HT-29 (cell line): ENCODE data around the gene EPB41L4B. TPM values are rescaled to one million over a fixed set of nuclear protein-coding genes. Genes with fewer than 3 reads are reported as not detected.
"Not testable (repeated sequence)": the region's sequence is repeated elsewhere in the genome, so short reads cannot be mapped to it uniquely, and the experiment has no call there.

Source experiments
- DNase-seq: peaks from one replicate; pipeline ENCODE4 v3.0.0-alpha.2; 2015; ENCODE audit warnings: low spot score
- total RNA-seq: library from RNA; depleted of rRNA; stranded (reverse); fragments of >200 nt; shearing (Covaris generic); gene quantifications from 2 replicates; pipeline ENCODE4 v1.2.3, GENCODE V29; 2014

Gene EPB41L4B
- total RNA-seq, 1 experiment from 2014 or later: 10.1 TPM

DNA sequence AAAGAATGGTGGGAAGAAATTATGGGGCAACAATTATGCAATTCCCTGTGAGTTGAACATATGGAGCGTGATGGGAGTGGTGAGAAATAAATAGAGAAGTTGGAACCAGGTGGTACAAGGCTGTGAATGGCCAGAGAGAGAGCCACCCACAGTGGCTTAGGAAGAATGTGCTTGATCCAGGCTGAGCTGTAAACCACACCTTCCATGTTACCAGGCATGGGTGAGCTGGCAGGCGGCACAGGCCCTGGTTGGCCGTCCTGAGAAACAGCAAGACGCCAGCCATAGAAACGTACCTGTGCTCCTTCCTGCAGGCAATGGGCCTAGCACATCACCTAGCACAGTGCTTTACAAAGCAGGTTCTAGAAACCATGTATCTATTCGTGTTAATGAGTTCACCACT, 74.3 kb downstream of the EPB41L4B start:
- no peak for DNase-seq

- no peak for DNase-seq
Measured at GRCh38 chr9:109245310-109245897, 75.5 kb downstream of the EPB41L4B start.

DNA sequence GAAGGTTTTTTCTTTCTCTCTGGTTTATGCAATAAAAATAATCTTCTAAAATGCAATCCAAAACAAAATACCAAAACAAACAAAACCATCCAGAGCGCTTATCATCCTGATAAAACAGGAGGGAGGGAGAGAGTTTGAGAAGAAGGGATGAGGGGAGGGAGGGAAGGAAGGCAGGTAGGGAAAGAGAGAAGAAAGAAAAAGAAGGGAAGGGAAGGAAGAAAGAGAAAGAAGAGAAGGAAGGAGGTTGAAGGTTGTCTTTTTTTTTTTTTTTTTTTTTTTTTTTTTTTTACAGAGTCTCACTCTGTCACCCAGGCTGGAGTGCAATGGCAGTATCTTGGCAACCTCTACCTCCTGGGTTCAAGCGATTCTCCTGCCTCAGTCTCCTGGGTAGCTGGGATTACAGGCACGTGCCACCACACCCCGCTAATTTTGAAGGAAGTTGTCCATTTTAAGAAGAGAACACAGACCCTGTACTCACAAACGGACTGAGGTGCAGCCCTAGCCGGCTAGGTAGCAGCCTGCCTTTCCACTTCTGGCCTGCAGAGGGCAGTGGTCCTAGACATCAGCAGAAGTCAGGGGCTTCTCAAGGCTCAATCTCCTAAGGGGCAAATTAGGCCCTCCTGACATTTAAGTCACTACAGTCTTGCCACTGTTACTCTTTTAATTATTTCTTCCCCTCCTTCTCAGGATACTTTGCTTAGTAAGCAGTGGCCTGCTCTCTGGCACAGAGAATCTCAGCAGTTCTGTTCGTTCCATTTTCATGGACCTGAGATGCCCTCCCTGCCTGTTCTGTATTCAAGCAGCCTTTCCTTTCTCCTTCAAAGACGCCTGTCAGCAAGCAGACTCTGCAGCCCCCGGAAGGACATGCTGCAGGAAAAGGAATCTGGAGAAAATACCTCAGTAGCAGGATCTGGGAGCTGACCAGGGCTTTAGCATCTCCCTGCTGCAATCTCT, 76.4 kb downstream of the EPB41L4B start:
- peak; percentile 83 for DNase-seq

GRCh38 chr9:109242741-109243140, 78.1 kb downstream of the EPB41L4B start:
- no peak for DNase-seq

DNA sequence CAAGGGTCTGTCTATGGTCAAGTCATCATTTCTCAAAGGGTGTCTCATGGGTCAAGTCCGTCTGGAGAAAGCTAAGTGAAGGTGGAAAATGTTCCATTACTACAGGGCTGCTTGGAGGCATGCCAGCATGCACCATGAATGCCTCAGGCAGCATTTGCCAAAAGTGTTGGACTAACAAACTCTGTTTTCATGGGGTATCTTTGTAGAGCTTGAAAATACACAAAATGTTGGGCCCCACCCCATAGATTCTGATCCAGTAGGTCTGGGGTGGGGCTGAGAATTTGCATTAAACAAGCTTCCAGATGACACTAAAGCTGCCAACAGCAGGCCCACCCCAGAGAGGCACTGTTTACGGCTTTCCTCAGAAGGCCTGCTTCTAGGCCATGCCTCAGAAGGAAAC, 78.8 kb downstream of the EPB41L4B start:
- DNase-seq: no peak

- DNase-seq: no peak
Measured at GRCh38 chr9:109241207-109241606, 79.7 kb downstream of the EPB41L4B start.

DNA sequence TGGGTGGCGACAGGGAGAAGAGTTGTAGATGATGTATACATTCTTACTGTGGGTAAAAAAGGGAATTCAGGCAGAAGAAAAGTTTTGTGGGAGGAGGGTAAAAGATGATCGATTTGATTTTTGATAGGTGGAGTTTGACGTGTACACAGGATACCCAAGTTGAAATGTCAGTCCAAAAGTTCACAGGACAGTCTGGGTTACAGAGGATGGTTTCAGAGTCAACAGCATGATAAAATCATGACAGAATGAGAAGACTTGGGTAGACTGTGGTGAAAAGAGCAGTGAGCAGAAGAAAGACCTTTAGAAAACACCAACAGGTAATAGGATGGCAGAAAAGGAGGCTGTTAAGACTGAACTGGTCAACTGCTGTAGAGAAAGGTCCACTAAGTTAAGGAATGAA, 81.6 kb downstream of the EPB41L4B start:
- DNase-seq: no peak

DNA sequence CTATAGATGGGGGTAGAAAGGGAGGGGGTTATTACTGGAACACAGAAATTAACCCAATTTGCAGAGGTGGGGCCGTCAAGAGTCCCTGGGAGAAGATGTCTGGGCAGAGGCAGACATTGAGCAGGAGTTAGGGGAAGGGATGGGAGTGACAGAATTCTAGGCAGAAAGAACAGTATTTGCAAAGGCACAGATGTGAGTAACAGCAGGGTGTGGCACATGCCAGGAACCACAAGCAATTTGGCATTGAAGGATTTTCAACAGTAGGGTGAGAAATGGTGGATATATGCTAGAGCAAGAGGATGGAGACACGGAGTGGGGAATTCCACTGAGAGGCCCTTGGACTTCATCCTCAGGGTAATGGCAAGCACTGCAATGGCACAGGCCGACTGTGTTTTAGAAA, 82.2 kb downstream of the EPB41L4B start:
- no peak for DNase-seq

GRCh38 chr9:109238125-109238524, 82.7 kb downstream of the EPB41L4B start:
- DNase-seq: no peak

GRCh38 chr9:109232449-109233237, 88.2 kb downstream of the EPB41L4B start:
- no peak for DNase-seq

- no peak for DNase-seq
Measured at GRCh38 chr9:109231593-109231992, 89.3 kb downstream of the EPB41L4B start.

DNA sequence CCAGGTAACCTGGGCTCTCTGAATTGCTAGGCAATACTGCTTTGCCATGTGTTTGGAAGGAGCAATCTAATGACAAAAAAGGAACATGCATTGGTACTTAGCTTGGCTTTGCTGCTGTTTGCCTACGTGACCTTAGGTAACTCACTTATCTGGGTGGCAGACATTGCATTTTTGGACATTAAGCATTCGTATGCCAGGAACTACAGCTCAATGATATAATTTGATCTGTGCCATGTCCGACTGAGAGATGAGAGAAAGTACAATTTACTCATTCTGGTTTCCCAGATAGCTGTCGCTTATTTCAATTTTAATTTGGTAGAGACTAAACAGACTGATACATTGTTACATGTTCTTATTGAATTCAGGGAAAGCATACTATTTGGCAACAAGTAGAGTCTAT, 90.6 kb downstream of the EPB41L4B start:
- no peak for DNase-seq

- DNase-seq: no peak
Measured at GRCh38 chr9:109229682-109230081, 91.2 kb downstream of the EPB41L4B start.

GRCh38 chr9:109228093-109228642, 92.7 kb downstream of the EPB41L4B start:
- DNase-seq: no peak

- no peak for DNase-seq
Measured at GRCh38 chr9:109225629-109226028, 95.2 kb downstream of the EPB41L4B start.

DNA sequence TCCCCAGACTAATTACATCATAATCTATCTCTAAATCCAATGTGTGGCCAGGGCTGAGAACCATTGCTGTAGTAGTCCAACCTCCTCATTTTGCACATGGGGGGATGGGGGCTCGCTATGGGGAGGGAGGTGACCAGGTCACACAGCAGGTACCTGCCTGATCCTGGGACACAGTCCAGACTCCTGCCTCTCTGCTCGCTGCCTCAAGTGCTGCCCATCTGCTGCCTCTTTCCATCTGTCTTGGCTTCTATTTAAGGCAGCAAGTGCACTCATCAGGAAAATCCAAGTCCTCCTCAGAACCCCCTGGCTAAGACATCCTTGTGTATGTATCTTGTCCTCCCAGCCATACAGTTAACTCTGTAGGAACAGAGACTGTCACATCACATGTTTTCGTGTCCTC, 96.1 kb downstream of the EPB41L4B start:
- no peak for DNase-seq

DNA sequence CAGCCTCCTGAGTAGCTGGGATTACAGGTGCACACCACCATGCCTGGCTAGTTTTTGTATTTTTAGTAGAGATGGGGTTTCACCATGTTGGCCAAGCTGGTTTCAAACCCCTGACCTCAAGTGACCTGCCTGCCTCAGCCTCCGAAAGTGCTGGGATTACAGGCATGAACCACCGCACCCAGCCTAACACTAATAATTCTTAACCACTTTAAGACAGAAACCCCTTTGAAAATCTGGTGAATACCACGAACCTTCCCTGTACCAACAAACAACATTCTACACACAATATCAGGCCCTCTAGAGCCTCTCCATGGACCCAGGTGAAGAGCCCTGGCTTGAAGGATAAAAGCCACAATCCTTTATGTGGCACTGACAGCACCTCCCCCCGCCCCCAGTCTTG, 102.6 kb downstream of the EPB41L4B start:
- not testable (repeated sequence) for DNase-seq

DNA sequence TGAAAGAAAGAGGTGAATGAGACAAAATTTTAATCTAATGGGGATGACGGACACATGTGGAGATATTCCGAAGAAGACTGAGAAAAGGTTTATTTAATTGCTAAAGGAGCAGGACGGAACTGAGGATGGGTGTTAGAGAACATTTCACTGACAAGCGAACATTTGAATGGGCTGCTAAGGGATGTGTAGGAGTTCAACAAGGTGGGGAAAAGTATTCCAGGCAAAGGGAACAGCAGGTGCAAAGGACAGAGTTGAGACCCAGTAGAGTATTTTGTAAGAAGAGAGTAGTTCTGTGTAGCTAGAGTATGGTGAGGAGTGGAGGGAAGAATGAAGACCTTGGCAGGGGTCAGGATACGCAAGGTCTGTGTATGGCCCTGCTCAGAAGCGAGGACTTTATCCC, 106.4 kb downstream of the EPB41L4B start:
- DNase-seq: no peak

DNA sequence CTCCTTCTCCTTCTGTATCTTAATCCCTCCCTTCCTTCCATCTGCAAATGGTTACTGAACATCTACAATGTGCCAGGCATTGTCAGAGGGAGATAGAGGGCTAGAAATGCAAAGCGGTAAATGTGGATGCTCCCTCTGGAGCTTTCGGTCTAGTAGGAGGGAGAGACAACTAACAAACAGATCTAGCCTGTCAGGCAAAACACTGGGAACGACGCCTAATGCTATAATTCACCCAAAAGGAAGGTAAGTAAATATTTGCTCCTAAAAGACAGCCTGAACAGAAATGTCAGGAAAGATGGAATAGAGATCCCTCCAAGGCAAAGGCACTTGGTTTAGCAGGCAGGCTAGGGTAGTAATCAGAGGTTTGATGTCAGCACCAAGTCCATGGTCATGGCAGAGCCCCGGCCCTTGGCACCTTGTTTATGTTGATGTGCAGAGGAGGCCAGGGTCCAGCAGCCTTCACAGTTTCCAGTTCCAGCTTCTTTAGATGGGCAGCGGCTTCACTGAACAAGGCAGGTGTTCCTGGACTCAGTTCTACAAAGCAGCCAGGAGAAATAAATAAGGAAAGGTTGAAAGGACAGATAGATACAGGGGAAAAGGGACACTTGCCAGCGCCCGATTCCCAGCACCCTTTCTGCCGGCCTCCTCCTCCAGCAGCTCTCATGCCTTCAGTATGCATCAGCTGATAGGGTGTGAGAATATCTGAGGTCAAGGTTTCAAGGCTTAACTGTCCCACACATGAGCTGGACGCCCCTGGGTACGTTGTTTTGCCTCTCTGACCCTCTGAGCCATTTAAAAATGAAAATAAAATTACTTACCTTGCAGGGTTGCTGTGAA, 107.4 kb downstream of the EPB41L4B start:
- DNase-seq: no peak

- DNase-seq: no peak
Measured at GRCh38 chr9:109212768-109213167, 108.1 kb downstream of the EPB41L4B start.

DNA sequence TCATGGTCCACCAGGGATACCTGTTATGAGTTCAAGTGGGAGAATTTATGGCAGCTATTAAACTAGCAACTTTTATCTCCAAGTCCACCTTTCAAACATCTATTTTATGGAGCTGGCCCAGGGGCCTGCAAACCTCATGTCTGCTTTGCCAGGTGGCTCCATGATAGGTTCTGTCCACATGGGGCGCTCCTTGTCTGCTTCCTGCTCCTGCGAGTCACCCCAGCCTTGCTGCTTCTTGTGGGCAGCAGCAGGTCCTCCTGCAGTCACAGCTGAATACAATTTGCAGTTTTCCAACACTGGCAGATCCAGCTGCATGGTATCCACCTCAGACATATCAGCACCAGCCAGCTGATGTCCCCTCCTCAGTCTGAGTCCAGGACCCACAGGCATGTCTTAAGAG, 114.2 kb downstream of the EPB41L4B start:
- peak; percentile 31 for DNase-seq
